ENCODE data around the gene MUC6.

- TF ChIP-seq ZNF384 (IDR thresholded peaks at IDR 0.05) (no peak), HDGF (IDR thresholded peaks at IDR 0.05; ENCODE audit: borderline replicate concordance) (no peak), BHLHE40 (IDR thresholded peaks at IDR 0.05; ENCODE audit: borderline replicate concordance) (no peak), FOXK2 (IDR thresholded peaks at IDR 0.05) (no peak)
Observed at GRCh38 chr11:995044-995751, 41.3 kb downstream of the MUC6 start.

All from HEK293T (cell line).